HG03442 (cell line): Measurements from ENCODE around the gene KRTAP10-2.
"Not testable (repeated sequence)": the region's sequence is repeated elsewhere in the genome, so short reads cannot be mapped to it uniquely, and the experiment has no call there.

Experiments
- ATAC-seq: cut with Tn5 transposase; IDR thresholded peaks from one replicate; pipeline ENCODE4 v1.9.1; 2021; ENCODE audit warnings: mild to moderate bottlenecking, moderate library complexity; ENCODE audit not compliant: unreplicated experiment

The KRTAP10-2 gene

DNA sequence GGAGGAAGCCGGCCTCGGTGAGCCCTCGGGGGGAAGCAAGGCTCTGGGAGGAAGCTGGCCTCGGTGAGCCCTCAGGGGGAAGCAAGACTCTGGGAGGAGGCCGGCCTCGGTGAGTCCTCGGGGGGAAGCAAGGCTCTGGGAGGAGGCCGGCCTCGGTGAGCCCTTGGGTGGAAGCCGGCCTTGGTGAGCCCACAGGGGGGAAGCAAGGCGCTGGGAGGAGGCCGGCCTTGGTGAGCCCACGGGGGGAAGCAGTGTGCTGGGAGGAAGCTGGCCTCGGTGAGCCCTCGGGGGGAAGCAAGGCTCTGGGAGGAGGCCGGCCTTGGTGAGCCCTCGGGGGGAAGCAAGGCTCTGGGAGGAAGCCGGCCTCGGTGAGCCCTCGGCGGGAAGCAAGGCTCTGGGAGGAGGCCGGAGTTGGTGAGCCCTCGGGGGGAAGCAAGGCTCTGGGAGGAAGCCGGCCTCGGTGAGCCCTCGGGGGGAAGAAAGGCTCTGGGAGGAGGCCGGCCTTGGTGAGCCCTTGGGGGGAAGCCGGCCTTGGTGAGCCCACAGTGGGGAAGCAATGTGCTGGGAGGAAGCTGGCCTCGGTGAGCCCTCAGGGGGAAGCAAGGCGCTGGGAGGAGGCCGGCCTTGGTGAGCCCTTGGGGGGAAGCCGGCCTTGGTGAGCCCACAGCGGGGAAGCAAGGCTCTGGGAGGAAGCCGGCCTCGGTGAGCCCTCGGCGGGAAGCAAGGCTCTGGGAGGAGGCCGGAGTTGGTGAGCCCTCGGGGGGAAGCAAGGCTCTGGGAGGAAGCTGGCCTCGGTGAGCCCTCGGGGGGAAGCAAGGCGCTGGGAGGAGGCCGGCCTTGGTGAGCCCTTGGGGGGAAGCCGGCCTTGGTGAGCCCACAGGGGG is 48.1 kb downstream of the KRTAP10-2 start:
- ATAC-seq = not testable (repeated sequence)

DNA sequence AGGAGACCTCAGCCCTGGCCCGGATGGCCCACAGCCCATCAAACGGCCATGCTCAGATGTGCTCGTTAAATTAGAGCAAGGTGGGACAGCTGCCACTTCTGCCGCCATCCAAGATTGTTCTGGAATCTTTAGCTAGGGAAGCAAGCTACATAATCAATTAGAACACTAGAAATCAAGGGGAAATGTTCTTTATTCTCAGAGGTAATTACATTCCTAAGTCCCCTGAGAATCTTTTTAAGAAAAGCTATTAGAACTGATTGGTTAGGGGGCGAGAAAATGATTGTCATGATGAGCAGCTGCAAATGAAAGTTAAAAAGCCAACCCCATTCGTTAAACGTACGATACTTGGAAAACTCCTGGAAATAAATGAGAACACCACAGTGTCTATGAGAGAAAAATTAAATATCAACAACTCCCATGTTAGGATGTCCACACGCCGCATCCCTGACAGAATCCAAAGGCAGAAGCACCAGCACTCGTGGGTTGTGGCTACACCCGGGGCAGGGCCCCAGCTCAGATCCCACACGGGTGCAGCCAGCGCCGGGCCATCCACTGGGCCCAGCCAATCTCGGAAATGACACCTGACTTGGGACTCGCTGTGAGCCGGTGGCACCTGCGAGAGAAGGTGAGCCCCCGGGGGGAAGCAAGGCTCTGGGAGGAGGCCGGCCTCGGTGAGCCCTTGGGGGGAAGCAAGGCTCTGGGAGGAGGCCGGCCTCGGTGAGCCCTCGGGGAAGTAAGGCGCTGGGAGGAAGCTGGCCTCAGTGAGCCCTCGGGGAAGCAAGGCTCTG is 48.9 kb downstream of the KRTAP10-2 start:
- ATAC-seq = no peak
